H1 (cell line): ENCODE data around the gene MKLN1. TPM values are rescaled to one million over a fixed set of nuclear protein-coding genes. Genes with fewer than 3 reads are reported as not detected.

Experiments
- CTCF ChIA-PET: fragments of 300-600 bp; sonication (Branson Sonifier 250); formaldehyde crosslinking; loops from one replicate; lab custom pipeline; 2021; ENCODE audit not compliant: partially characterized antibody; lab: Charles Lee
- POLR2A ChIA-PET: fragments of 300-600 bp; sonication (Branson Sonifier 250); formaldehyde crosslinking; loops from one replicate; lab custom pipeline; 2021; ENCODE audit warnings: inconsistent platforms; ENCODE audit not compliant: partially characterized antibody; lab: Charles Lee
- DNase-seq, 2 experiments: peaks; one replicate each; pipeline versions ENCODE4 v3.0.0 to v3.0.0-alpha.2; 2010 to 2022; ENCODE audit warnings: low spot score in 2 of 2, low read depth in 1 of 2, mixed read lengths in 1 of 2
- FAIRE-seq: peaks from 2 replicates; lab custom pipeline; 2011; peaks lifted over from hg19 to GRCh38; lab: Jason Lieb, UNC
- H2AFZ ChIP-seq: 2 replicates; pipeline ENCODE4 v1.8.1; 2012; ENCODE audit warnings: low read length, inconsistent platforms
- H2AK5ac ChIP-seq: 2 replicates; pipeline ENCODE4 v1.6.1; 2013; ENCODE audit warnings: low read depth, low read length
- H2BK120ac ChIP-seq: replicated peaks from 2 replicates; pipeline ENCODE3; 2013; ENCODE audit warnings: low read depth, low read length, inconsistent platforms
- H2BK12ac ChIP-seq: 2 replicates; pipeline ENCODE4 v1.6.1; 2013; ENCODE audit warnings: low read depth, low read length
- H2BK15ac ChIP-seq: 2 replicates; pipeline ENCODE4 v1.6.1; 2013; ENCODE audit warnings: low read length
- H2BK20ac ChIP-seq: 2 replicates; pipeline ENCODE4 v1.6.1; 2013; ENCODE audit warnings: low read length
- H2BK5ac ChIP-seq: 2 replicates; pipeline ENCODE4 v1.6.1; 2013; ENCODE audit warnings: low read depth, low read length
- H3K14ac ChIP-seq: 2 replicates; pipeline ENCODE4 v1.6.1; 2013; ENCODE audit warnings: inconsistent platforms; ENCODE audit not compliant: insufficient read length
- H3K18ac ChIP-seq: 2 replicates; pipeline ENCODE4 v1.6.1; 2013; ENCODE audit warnings: low read length; ENCODE audit errors: extremely low read depth
- H3K23ac ChIP-seq: 2 replicates; pipeline ENCODE4 v1.6.1; 2013; ENCODE audit warnings: inconsistent platforms; ENCODE audit not compliant: insufficient read length
- H3K23me2 ChIP-seq: 2 replicates; pipeline ENCODE4 v1.6.1; 2013; ENCODE audit warnings: low read depth, low read length
- H3K27ac ChIP-seq: 2 replicates; pipeline ENCODE4 v1.6.1; 2011; ENCODE audit warnings: low read depth, low read length, inconsistent platforms
- H3K27me3 ChIP-seq, 4 experiments: replicated peaks in 1 of 4; 1 replicate in 1 of 4; 2 replicates in 3 of 4; pipeline versions ENCODE4 v1.6.1 to v1.8.1; 2011 to 2013; ENCODE audit warnings: low read length in 3 of 4, mild to moderate bottlenecking in 3 of 4, inconsistent platforms in 2 of 4, mixed read lengths in 2 of 4, moderate library complexity in 1 of 4; ENCODE audit not compliant: control insufficient read depth in 3 of 4, insufficient read depth in 3 of 4; ENCODE audit errors: extremely low read depth in 1 of 4
- H3K36me3 ChIP-seq, 4 experiments: 2 replicates each; pipeline versions ENCODE4 v1.6.1 to v1.8.1; 2011 to 2013; ENCODE audit warnings: mild to moderate bottlenecking in 4 of 4, low read length in 3 of 4, moderate library complexity in 2 of 4, control low read depth in 1 of 4, inconsistent platforms in 1 of 4; ENCODE audit not compliant: insufficient read depth in 4 of 4, control insufficient read depth in 2 of 4
- H3K4ac ChIP-seq: replicated peaks from 2 replicates; pipeline ENCODE3; 2013; ENCODE audit warnings: low read length, low read depth, mixed read lengths, inconsistent platforms; ENCODE audit not compliant: insufficient read length
- H3K4me1 ChIP-seq, 4 experiments: replicated peaks in 1 of 4; 1 replicate in 1 of 4; 2 replicates in 3 of 4; pipeline versions ENCODE4 v1.6.1 to v1.8.1; 2011 to 2013; ENCODE audit warnings: low read length in 3 of 4, inconsistent platforms in 2 of 4, mixed read lengths in 1 of 4; ENCODE audit not compliant: insufficient read depth in 4 of 4, control insufficient read depth in 3 of 4
- H3K4me2 ChIP-seq, 2 experiments: 2 replicates each; pipeline versions ENCODE4 v1.6.1 to v1.8.1; 2011 to 2013; ENCODE audit warnings: low read depth in 2 of 2, low read length in 2 of 2, control low read depth in 1 of 2, inconsistent platforms in 1 of 2, mild to moderate bottlenecking in 1 of 2; ENCODE audit not compliant: insufficient read depth in 1 of 2
- H3K4me3 ChIP-seq, 4 experiments: fragments of 200-600, 300-600 bp in 1 of 4; sonication (generic), shearing (Covaris generic), sonication (Bioruptor Twin) in 1 of 4; 2 replicates each; pipeline versions ENCODE4 v1.5.1 to v1.8.1; 2011 to 2016; ENCODE audit warnings: low read length in 4 of 4, low read depth in 3 of 4, control low read depth in 2 of 4, inconsistent platforms in 2 of 4, mild to moderate bottlenecking in 2 of 4, mixed read lengths in 1 of 4, moderate library complexity in 1 of 4; ENCODE audit not compliant: insufficient read depth in 2 of 4; ENCODE audit errors: extremely low read depth in 1 of 4
- H3K56ac ChIP-seq: replicated peaks from 2 replicates; pipeline ENCODE3; 2013; ENCODE audit warnings: low read depth, mild to moderate bottlenecking, mixed read lengths, low read length, inconsistent platforms; ENCODE audit not compliant: insufficient read length
- H3K79me1 ChIP-seq: 2 replicates; pipeline ENCODE4 v1.6.1; 2013; ENCODE audit warnings: low read depth, low read length, control low read depth
- H3K79me2 ChIP-seq, 2 experiments: 2 replicates each; pipeline versions ENCODE4 v1.6.1 to v1.8.1; 2012 to 2013; ENCODE audit warnings: low read length in 2 of 2, mild to moderate bottlenecking in 2 of 2, inconsistent platforms in 1 of 2; ENCODE audit not compliant: insufficient read depth in 2 of 2, control insufficient read depth in 1 of 2
- H3K9ac ChIP-seq, 4 experiments: replicated peaks in 1 of 4; 1 replicate in 1 of 4; 2 replicates in 3 of 4; pipeline versions ENCODE4 v1.6.1 to v1.8.1; 2011 to 2013; ENCODE audit warnings: low read depth in 3 of 4, low read length in 3 of 4, control low read depth in 2 of 4, mild to moderate bottlenecking in 2 of 4, moderate library complexity in 2 of 4, inconsistent platforms in 1 of 4; ENCODE audit errors: extremely low read depth in 1 of 4
- H3K9me3 ChIP-seq, 2 experiments: 2 replicates each; pipeline versions ENCODE4 v1.6.1 to v1.8.1; 2012 to 2013; ENCODE audit warnings: mild to moderate bottlenecking in 2 of 2, moderate library complexity in 2 of 2, control low read depth in 1 of 2, inconsistent platforms in 1 of 2, low read depth in 1 of 2, low read length in 1 of 2, mixed read lengths in 1 of 2; ENCODE audit not compliant: insufficient read depth in 2 of 2
- H4K20me1 ChIP-seq, 2 experiments: replicated peaks in 1 of 2; 2 replicates each; pipeline versions ENCODE3 to v1.8.1; 2011 to 2013; ENCODE audit warnings: inconsistent platforms in 2 of 2, low read length in 2 of 2, mild to moderate bottlenecking in 1 of 2; ENCODE audit not compliant: insufficient read depth in 2 of 2, control insufficient read depth in 1 of 2
- H4K5ac ChIP-seq: 2 replicates; pipeline ENCODE4 v1.6.1; 2013; ENCODE audit warnings: low read length, low read depth, mixed read lengths, inconsistent platforms; ENCODE audit not compliant: insufficient read length
- H4K8ac ChIP-seq: 2 replicates; pipeline ENCODE4 v1.8.0; 2013; ENCODE audit warnings: mild to moderate bottlenecking, moderate library complexity, low read length, inconsistent platforms; ENCODE audit not compliant: insufficient read depth; ENCODE audit errors: extremely low read depth
- H4K91ac ChIP-seq: replicated peaks from 2 replicates; pipeline ENCODE3; 2013; ENCODE audit warnings: low read length, mixed read lengths, inconsistent platforms; ENCODE audit not compliant: insufficient read length
- ATF2 ChIP-seq: IDR thresholded peaks from 2 replicates; pipeline ENCODE4 v1.6.1; 2012; ENCODE audit warnings: low read length, inconsistent platforms
- CBX5 ChIP-seq: fragments of 300-800, 300-1000 bp; sonication (generic); IDR thresholded peaks from 2 replicates; pipeline ENCODE4 v1.7.1; 2016; ENCODE audit warnings: antibody characterized with exemption, low read length, low read depth
- EGR1 ChIP-seq: IDR thresholded peaks from 2 replicates; pipeline ENCODE4 v1.6.1; 2011; ENCODE audit warnings: low read depth, low read length, borderline replicate concordance
- FOSL1 ChIP-seq: IDR thresholded peaks from 2 replicates; pipeline ENCODE4 v1.6.1; 2011; ENCODE audit warnings: mild to moderate bottlenecking, low read depth, low read length, moderate library complexity; ENCODE audit not compliant: insufficient read depth
- KDM4A ChIP-seq: IDR thresholded peaks from one replicate; pipeline ENCODE4 v1.7.1; 2012; ENCODE audit warnings: low read depth, mild to moderate bottlenecking, moderate library complexity, low read length, inconsistent platforms; ENCODE audit not compliant: severe bottlenecking
- MAX ChIP-seq: IDR thresholded peaks from 2 replicates; pipeline ENCODE4 v1.6.1; 2012; ENCODE audit warnings: inconsistent platforms
- POU5F1 ChIP-seq: IDR thresholded peaks from 2 replicates; pipeline ENCODE4 v1.6.1; 2011; ENCODE audit warnings: low read depth, mild to moderate bottlenecking, low read length, moderate library complexity
- RBBP5 ChIP-seq: IDR thresholded peaks from 2 replicates; pipeline ENCODE4 v1.7.1; 2012; ENCODE audit warnings: low read depth, mild to moderate bottlenecking, inconsistent platforms, low read length, moderate library complexity, borderline replicate concordance
- SIRT6 ChIP-seq: IDR thresholded peaks from one replicate; pipeline ENCODE4 v1.7.1; 2012; ENCODE audit warnings: low read length, inconsistent platforms
- SRF ChIP-seq: IDR thresholded peaks from 2 replicates; pipeline ENCODE4 v1.6.1; 2011; ENCODE audit warnings: mild to moderate bottlenecking, low read depth, low read length, moderate library complexity
- WGBS, 2 experiments: shearing (Covaris generic) in 1 of 2; methylation state at CpG; one replicate each; pipeline versions ENCODE4 v1.1.6 to v1.1.7; 2013 to 2015; ENCODE audit warnings: low lambda C conversion rate in 2 of 2, mixed read lengths in 2 of 2, inconsistent platforms in 1 of 2, low coverage in 1 of 2, missing lambda C conversion rate in 1 of 2; ENCODE audit not compliant: insufficient replicate concordance in 2 of 2, insufficient coverage in 1 of 2, insufficient read length in 1 of 2; ENCODE audit errors: extremely low coverage in 1 of 2, missing lambda C conversion rate in 1 of 2; 5-methylcytosine and 5-hydroxymethylcytosine counted together
- polyA plus RNA-seq, 7 experiments: library from polyadenylated mRNA; depleted of rRNA in 3 of 7; stranded (reverse) in 5 of 7; unstranded in 2 of 7; fragments of >200 nt in 5 of 7; fragments of 200-250 nt in 2 of 7; gene quantifications; 1 replicate in 5 of 7; 2 replicates in 1 of 7; 4 replicates in 1 of 7; pipeline versions ENCODE4 v1.2.1 to v1.2.3, GENCODE V29; 2011 to 2013; ENCODE audit warnings: missing spikeins in 2 of 7, mixed read lengths in 2 of 7
- total RNA-seq: library from RNA; stranded (reverse); fragmentation: NEBNext Ultra II Directional; extraction: Animal tissue kit (Norgen Biotek cat#: 25700); gene quantifications from 2 replicates; pipeline ENCODE4 v1.2.1, GENCODE V29; 2021
- TF ChIP-seq, protein P1 (sequence below): IDR thresholded peaks from 2 replicates; pipeline ENCODE4 v1.6.1; 2011; ENCODE audit warnings: low read length, improper control_type of control experiment

The MKLN1 gene
- total and polyA plus RNA-seq, 2 of the 8 experiments (the other 6 are each of a cell fraction or from before 2014, with no cell fraction given), result 22.3 to 50.9 TPM

DNA sequence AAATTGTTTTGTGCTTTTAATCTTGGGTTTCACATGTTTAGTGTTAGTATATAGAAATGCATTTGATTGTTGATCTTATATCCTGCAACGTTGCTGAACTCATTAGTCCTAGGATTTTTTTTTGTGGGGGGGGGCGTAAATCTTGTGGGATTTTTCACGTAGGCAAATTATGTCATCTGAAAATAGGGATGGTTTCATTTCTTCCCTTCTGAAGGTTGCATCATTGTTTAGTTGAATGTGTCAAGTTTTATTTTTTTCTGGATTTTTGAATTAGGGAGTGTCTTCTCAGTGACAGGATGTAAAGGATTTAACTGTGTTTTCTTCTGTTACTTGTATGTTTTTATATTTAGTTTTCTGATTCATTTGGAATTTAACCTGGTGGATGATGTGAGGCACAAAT lies 26.7 kb downstream of the MKLN1 start:
- no peak overlapping the region for H4K5ac ChIP-seq
- WGBS, 2 experiments, result 83% methylated on average over 3 of the region's 3 CpGs; no CpG with 5 or more reads in 1 of the 2 experiments
- H3K79me2 ChIP-seq, result peaks cover 9 to 100% of the 10 kb centered on the region in 2 experiments
- no peak overlapping the region for H3K4me3 ChIP-seq
- no peak overlapping the region for H3K27ac ChIP-seq
- H2AK5ac ChIP-seq, result no peak overlapping the region
- POLR2A ChIA-PET, result no interaction called here
- no peaks in the 10 kb centered on the region for H3K27me3 ChIP-seq
- H4K91ac ChIP-seq, result no peak overlapping the region
- no peak overlapping the region for H4K8ac ChIP-seq
- H3K9ac ChIP-seq, result no peak overlapping the region
- DNase-seq, result no peak
- H2BK5ac ChIP-seq, result no peak overlapping the region
- no peak overlapping the region for H3K4me2 ChIP-seq
- H3K18ac ChIP-seq, result no peak overlapping the region
- FAIRE-seq, result no peak
- no peaks in the 10 kb centered on the region for H3K9me3 ChIP-seq
- H3K36me3 ChIP-seq, result peaks cover 0 to 3% (median 0%) of the 10 kb centered on the region in 4 experiments; a peak in 1 of 8 replicates
- no peak overlapping the region for H2AFZ ChIP-seq
- H3K4me1 ChIP-seq, result peaks cover 0 to 8% (median 0%) of the 10 kb centered on the region in 4 experiments; a peak in 4 of 7 replicates
- no peak overlapping the region for H3K56ac ChIP-seq
- H2BK20ac ChIP-seq, result no peak overlapping the region
- H2BK12ac ChIP-seq, result no peak overlapping the region
- H4K20me1 ChIP-seq, result peaks cover 0 to 2% of the 10 kb centered on the region in 2 experiments
- no peak overlapping the region for H3K23ac ChIP-seq
- no peaks in the 10 kb centered on the region for H3K23me2 ChIP-seq
- H2BK15ac ChIP-seq, result no peak overlapping the region
- H3K79me1 ChIP-seq, result peaks cover 2% of the 10 kb centered on the region; the same call in 1 of the 2 replicates
- no peak overlapping the region for H3K14ac ChIP-seq
- CTCF ChIA-PET, result no interaction called here
- H2BK120ac ChIP-seq, result no peak overlapping the region
- H3K4ac ChIP-seq, result no peak overlapping the region
- TF ChIP-seq, protein P1, sequence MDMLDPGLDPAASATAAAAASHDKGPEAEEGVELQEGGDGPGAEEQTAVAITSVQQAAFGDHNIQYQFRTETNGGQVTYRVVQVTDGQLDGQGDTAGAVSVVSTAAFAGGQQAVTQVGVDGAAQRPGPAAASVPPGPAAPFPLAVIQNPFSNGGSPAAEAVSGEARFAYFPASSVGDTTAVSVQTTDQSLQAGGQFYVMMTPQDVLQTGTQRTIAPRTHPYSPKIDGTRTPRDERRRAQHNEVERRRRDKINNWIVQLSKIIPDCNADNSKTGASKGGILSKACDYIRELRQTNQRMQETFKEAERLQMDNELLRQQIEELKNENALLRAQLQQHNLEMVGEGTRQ, result no peak
- no peak for TF ChIP-seq EGR1
- no peak for TF ChIP-seq RBBP5
- no peak for TF ChIP-seq FOSL1
- no peak for TF ChIP-seq CBX5
- TF ChIP-seq POU5F1, result no peak
- no peak for TF ChIP-seq SRF
- TF ChIP-seq SIRT6, result no peak
- no peak for TF ChIP-seq ATF2
- no peak for TF ChIP-seq MAX
- TF ChIP-seq KDM4A, result no peak
